BLaER1 treated with 17β-estradiol and CSF1 and Interleukin-3, amounts not matched to agents 10 nM and 100 nM (cell line): ENCODE measurements around the gene C19orf18.

Experiments
- H3K27ac ChIP-seq, 11 experiments: shearing (Covaris generic); formaldehyde crosslinking; 2 replicates each; pipeline ENCODE4 v1.8.1; 2022
- H3K27me3 ChIP-seq, 11 experiments: shearing (Covaris generic); formaldehyde crosslinking; 2 replicates each; pipeline ENCODE4 v1.8.1; 2022
- H3K36me3 ChIP-seq, 11 experiments: shearing (Covaris generic); formaldehyde crosslinking; 2 replicates each; pipeline ENCODE4 v1.8.1; 2022
- H3K4me1 ChIP-seq, 10 experiments: shearing (Covaris generic); formaldehyde crosslinking; 2 replicates each; pipeline ENCODE4 v1.8.1; 2022
- H3K4me2 ChIP-seq, 11 experiments: shearing (Covaris generic); formaldehyde crosslinking; 2 replicates each; pipeline ENCODE4 v1.8.1; 2022
- H3K4me3 ChIP-seq, 10 experiments: shearing (Covaris generic); formaldehyde crosslinking; 2 replicates each; pipeline ENCODE4 v1.8.1; 2022
- H3K9ac ChIP-seq, 11 experiments: shearing (Covaris generic); formaldehyde crosslinking; 2 replicates each; pipeline ENCODE4 v1.8.1; 2022
- H3K9me3 ChIP-seq, 11 experiments: shearing (Covaris generic); formaldehyde crosslinking; replicated peaks in 1 of 11; 2 replicates each; pipeline ENCODE4 v1.8.1; 2022
- H4K20me1 ChIP-seq, 11 experiments: shearing (Covaris generic); formaldehyde crosslinking; 2 replicates each; pipeline ENCODE4 v1.8.1; 2022
- Cebpa-rat ChIP-seq, 11 experiments: shearing (Covaris generic); IDR thresholded peaks; 2 replicates each; pipeline ENCODE4 v1.8.1; 2022

C19orf18 gene

DNA sequence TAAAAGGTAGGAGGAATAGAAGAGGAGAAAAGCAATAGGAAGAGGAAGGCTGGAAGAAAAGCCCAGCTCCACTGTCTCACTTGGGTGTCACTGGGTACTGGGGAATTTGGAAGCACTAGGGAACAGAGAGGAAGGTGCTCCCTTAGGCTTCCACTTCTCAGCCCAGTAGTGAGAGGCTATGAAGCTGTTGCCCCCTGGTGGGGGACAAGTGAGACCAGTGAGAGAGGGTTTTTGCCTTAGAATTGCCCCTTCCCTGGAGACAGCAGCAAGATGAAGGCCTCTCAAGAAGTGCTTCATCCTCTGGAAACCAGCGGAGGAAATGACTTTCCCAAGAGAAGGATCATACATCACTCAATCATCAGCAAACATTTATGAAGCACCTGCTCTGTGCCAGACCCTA lies 33.0 kb upstream of the C19orf18 start:
- Histone ChIP-seq H3K4me1 (peaks cover 28 to 39% (median 36%) of the 10 kb centered on the region in 10 experiments), H4K20me1 (peaks cover 0 to 8% (median 0%) of the 10 kb centered on the region in 11 experiments; a peak in 3 of 22 replicates), H3K4me2 (no peak overlapping the region), H3K36me3 (peaks cover 36 to 48% (median 45%) of the 10 kb centered on the region in 11 experiments), H3K27ac (no peak overlapping the region), H3K9ac (no peak overlapping the region), H3K27me3 (no peaks in the 10 kb centered on the region), H3K4me3 (no peak overlapping the region), H3K9me3 (peaks cover 26 to 66% (median 43%) of the 10 kb centered on the region in 11 experiments; a peak in 21 of 22 replicates)
- no peak for TF ChIP-seq Cebpa-rat (IDR thresholded peaks at IDR 0.05)

DNA sequence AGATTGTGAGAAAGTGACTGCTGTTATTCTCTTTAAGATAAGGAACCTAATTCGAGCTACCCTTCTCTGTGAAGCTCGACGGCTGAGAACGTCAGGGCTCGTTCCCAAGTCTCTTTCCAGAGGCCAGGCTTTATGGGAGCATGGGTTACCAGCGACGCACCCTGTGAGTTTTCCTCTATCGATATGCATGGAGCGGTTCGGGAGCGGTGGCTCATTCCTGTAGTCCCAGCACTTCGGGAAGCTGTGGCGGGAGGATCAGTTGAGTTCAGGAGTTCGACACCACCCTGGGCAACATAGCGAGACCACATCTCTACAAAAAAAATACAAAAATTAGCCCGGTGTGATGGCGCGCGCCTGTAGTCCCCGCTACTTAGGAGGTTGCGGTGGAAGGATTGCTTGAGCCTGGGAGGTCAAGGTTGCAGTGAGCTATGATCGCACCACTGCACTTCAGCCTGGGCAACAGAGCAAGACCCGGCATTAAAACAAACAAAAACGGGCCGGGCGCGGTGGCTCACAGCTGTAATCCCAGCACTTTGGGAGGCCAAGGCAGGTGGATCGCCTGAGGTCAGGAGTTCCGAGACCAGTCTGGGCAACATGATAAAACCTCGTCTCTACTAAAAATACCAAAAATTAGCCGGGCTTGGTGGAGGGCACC lies 29.0 kb upstream of the C19orf18 start:
- H3K27ac ChIP-seq, result peak overlapping the region; percentile 92 to 100 (median 96)
- TF ChIP-seq Cebpa-rat (IDR thresholded peaks at IDR 0.05), result no peak
- peaks cover 60 to 92% (median 75%) of the 10 kb centered on the region in 11 experiments for H3K9me3 ChIP-seq
- H4K20me1 ChIP-seq, result no peaks in the 10 kb centered on the region
- no peaks in the 10 kb centered on the region for H3K27me3 ChIP-seq
- peak overlapping the region; percentile 75 to 98 (median 86) for H3K4me3 ChIP-seq
- peak overlapping the region; percentile 72 to 96 (median 88) for H3K4me2 ChIP-seq
- peaks cover 26 to 37% (median 28%) of the 10 kb centered on the region in 10 experiments; a peak in 19 of 20 replicates for H3K4me1 ChIP-seq
- peaks cover 66 to 81% (median 76%) of the 10 kb centered on the region in 11 experiments for H3K36me3 ChIP-seq
- H3K9ac ChIP-seq, result peak overlapping the region; percentile 95 to 100 (median 98)

DNA sequence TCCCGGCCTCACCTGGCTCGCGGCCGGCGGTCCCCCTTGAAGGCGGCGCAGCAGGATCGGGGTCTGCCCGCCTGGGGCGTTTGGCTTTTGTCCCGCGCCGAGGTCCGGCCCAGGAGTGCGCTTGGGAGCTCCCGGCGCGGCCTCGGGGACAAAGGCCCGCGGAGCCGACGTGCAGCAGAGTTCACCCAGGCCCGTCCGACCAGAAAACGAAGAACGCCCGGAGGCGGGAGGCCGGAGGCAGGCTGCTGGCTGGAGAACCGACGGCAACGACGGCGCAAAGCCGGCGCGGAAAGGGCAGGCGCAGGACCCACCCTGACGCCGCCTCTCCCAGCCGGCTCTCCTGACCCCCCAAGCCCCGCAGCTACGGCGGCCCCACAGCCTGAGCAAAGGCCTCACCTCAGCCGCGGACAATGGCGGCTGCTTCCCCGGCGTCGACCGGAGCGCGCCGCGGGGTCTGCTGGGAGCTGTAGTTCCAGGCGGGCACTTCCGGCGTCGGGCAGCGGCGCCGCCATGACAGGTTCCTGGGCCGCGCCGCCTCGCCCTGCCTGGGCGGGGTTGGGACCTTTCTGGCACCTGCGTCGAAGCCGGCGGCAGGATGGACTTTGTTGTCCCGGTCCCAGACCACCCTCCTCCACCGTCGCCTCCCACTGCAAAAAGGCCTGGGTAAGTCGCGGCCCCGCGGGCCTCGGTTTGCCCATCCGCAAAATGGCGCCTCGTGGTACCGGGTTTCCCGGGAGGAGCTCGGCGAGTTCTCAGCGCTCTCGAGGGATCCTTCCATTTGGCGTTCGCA lies 28.2 kb upstream of the C19orf18 start, which contains the start of gene ZNF606:
ZNF606 (minus strand) TSS at position 437 of the 790 bp plus-strand sequence. CDS start 1,501 bp downstream, outside the sequence.
- Histone ChIP-seq H3K4me3 (peak within 1 kb of the TSS; percentile 75 to 98 (median 86)), H3K36me3 (peaks cover 73 to 86% (median 81%) of the 10 kb centered on the region in 11 experiments), H3K27me3 (no peaks in the 10 kb centered on the region), H3K9me3 (peaks cover 67 to 93% (median 83%) of the 10 kb centered on the region in 11 experiments), H3K9ac (peak within 1 kb of the TSS; percentile 95 to 100 (median 98)), H3K4me1 (peaks cover 21 to 34% (median 27%) of the 10 kb centered on the region in 10 experiments; a peak in 19 of 20 replicates), H3K4me2 (peak within 1 kb of the TSS; percentile 72 to 97 (median 88)), H4K20me1 (no peaks in the 10 kb centered on the region), H3K27ac (peak within 1 kb of the TSS; percentile 92 to 100 (median 96))
- no peak for TF ChIP-seq Cebpa-rat (IDR thresholded peaks at IDR 0.05)

DNA sequence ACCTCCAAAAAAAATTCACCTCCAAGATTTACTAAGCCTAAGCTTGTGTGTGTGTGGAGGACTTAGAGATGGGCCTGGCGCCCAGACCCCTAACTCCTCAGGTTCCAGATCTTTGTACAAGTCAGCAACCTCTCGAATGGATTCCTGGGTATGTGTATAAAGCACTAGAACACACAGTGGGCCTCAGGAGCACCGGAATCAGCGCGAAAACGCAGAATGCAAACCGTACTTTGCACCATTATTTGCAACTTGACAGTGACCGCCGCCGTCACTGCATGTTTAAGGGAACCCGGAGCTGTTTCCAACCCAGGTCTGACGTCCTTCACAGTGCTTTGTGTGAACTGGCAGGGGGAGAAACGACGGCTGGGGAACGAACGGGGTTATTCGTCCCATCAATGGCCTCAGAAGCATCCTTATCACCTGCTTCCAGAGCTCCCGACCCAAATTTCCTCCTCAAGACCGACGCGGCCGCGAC lies 27.6 kb upstream of the C19orf18 start:
- Histone ChIP-seq H3K36me3 (peaks cover 74 to 86% (median 81%) of the 10 kb centered on the region in 11 experiments), H3K27me3 (no peaks in the 10 kb centered on the region), H3K4me2 (peak overlapping the region; percentile 72 to 97 (median 88)), H3K9me3 (peaks cover 74 to 93% (median 86%) of the 10 kb centered on the region in 11 experiments), H3K9ac (peak overlapping the region; percentile 95 to 100 (median 98)), H3K4me1 (peaks cover 21 to 34% (median 27%) of the 10 kb centered on the region in 10 experiments; a peak in 19 of 20 replicates), H3K27ac (peak overlapping the region; percentile 92 to 100 (median 96)), H4K20me1 (no peaks in the 10 kb centered on the region), H3K4me3 (peak overlapping the region; percentile 75 to 98 (median 86))
- TF ChIP-seq Cebpa-rat (IDR thresholded peaks at IDR 0.05), result no peak; a peak in 1 of 22 replicates

DNA sequence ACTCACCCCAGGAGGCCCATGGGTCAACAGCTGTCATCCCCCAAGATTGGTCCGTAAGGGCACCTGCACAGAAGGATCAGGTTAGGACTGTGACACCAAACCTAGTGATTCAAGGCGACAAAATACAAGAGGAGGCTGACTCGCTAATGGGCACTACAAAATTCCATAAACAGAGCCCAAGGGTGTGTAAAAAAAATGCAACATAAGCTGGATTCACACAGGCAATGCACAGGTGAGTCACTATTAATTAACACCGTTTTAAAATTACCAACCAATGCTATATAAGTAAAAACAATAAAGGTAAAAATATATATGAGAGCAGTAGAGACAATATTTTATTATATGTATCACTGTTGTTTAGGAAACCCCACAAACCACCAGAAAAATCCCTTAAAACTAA lies 26.3 kb upstream of the C19orf18 start:
- H3K9ac ChIP-seq, result no peak overlapping the region
- no peaks in the 10 kb centered on the region for H4K20me1 ChIP-seq
- no peak for TF ChIP-seq Cebpa-rat (IDR thresholded peaks at IDR 0.05)
- H3K27ac ChIP-seq, result no peak overlapping the region; a peak in 1 of 22 replicates
- peaks cover 83 to 93% (median 89%) of the 10 kb centered on the region in 11 experiments for H3K9me3 ChIP-seq
- H3K4me2 ChIP-seq, result peak overlapping the region in 6 of 11 experiments; percentile 72 to 92 (median 86); a peak in 10 of 22 replicates
- peaks cover 21 to 34% (median 27%) of the 10 kb centered on the region in 10 experiments; a peak in 19 of 20 replicates for H3K4me1 ChIP-seq
- H3K4me3 ChIP-seq, result peak overlapping the region; percentile 75 to 98 (median 86); a peak in 16 of 20 replicates
- peaks cover 74 to 86% (median 81%) of the 10 kb centered on the region in 11 experiments for H3K36me3 ChIP-seq
- H3K27me3 ChIP-seq, result no peaks in the 10 kb centered on the region

DNA sequence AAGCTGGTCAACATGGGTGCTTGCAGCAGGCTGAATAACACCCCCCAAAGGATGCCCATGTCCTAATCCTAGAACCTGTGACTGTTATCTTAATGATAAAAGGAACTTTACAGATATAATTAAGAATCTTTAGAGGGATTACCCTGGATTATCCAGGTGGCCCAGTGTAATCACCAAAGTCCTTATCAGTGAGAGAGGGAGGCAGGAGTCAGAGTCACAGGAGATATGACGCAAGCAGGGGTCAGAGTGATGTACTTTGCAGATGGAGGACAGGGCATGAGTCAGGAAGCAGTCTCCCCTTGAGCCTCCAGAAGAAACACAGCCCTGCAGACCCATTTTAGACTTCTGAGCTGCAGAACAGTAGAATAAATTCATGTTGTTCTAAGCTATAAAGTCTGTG lies 18.5 kb upstream of the C19orf18 start:
- Histone ChIP-seq H3K27me3 (no peaks in the 10 kb centered on the region; a peak in 1 of 22 replicates), H3K9ac (no peak overlapping the region), H3K4me3 (peak overlapping the region in 4 of 10 experiments; percentile 7 to 44 (median 22); a peak in 6 of 20 replicates), H3K4me2 (no peak overlapping the region), H3K27ac (no peak overlapping the region), H3K9me3 (peaks cover 100% of the 10 kb centered on the region in 11 experiments), H3K36me3 (peaks cover 97 to 100% (median 100%) of the 10 kb centered on the region in 11 experiments), H4K20me1 (no peaks in the 10 kb centered on the region), H3K4me1 (no peaks in the 10 kb centered on the region)
- TF ChIP-seq Cebpa-rat (IDR thresholded peaks at IDR 0.05), result no peak

DNA sequence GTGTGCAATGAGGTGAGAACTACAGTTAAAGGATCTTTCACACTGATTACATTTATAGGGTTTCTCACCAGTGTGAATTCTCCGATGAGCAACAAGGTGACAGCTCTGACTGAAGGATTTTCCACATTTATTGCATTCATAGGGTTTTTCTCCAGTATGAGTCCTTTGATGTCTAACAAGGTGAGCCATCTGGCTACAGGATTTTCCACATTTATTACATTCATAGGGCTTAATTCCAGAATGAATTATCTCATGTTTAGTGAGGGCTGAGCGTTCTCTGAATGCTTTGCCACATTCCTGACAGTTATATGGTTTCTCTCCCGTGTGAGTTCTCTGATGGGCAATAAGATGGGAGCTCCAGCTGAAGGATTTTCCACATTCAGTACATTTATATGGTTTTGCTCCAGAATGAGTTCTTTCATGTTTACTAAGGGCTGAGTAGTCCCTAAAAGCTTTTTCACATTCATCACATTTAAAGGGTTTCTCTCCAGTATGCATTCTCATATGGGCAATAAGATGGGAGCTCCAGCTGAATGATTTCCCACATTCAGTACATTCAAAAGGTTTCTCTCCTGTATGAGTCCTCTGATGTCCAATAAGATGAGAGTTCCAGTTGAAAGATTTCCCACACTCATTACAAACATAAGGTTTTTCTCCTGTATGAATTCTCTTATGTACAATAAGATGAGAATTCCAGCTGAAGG lies 4.4 kb upstream of the C19orf18 start:
- H3K9me3 ChIP-seq, result peaks cover 100% of the 10 kb centered on the region in 11 experiments
- peak overlapping the region; percentile 9 to 53 (median 29); a peak in 9 of 20 replicates for H3K4me3 ChIP-seq
- H3K4me2 ChIP-seq, result no peak overlapping the region
- H3K4me1 ChIP-seq, result no peaks in the 10 kb centered on the region
- H3K27me3 ChIP-seq, result no peaks in the 10 kb centered on the region
- no peaks in the 10 kb centered on the region for H4K20me1 ChIP-seq
- peaks cover 100% of the 10 kb centered on the region in 11 experiments for H3K36me3 ChIP-seq
- no peak for TF ChIP-seq Cebpa-rat (IDR thresholded peaks at IDR 0.05)
- H3K9ac ChIP-seq, result no peak overlapping the region
- H3K27ac ChIP-seq, result no peak overlapping the region

DNA sequence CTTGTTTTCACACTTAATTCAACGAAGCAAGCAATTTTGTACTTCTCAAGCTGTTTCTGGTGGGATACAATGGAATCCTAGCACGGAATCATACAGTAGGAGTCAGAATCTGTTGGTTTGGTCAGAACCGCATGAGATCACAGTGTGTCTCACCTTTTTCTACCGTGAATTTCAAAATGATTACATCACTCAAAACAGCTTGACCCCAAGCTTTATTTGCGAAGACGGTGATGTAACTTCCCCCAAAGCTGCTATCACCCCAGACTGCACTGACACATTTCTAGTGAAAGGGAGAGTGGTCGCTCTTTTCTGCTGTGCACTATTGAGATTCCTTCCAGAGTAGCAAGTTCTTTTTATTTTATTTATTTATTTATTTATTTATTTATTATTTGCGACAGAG lies 9.6 kb downstream of the C19orf18 start:
- Histone ChIP-seq H4K20me1 (no peaks in the 10 kb centered on the region), H3K36me3 (peaks cover 46 to 97% (median 80%) of the 10 kb centered on the region in 11 experiments), H3K9me3 (peaks cover 99 to 100% (median 100%) of the 10 kb centered on the region in 11 experiments), H3K4me2 (no peak overlapping the region), H3K27me3 (no peaks in the 10 kb centered on the region), H3K9ac (no peak overlapping the region), H3K4me3 (peak overlapping the region in 4 of 10 experiments; percentile 7 to 19 (median 8); a peak in 2 of 20 replicates), H3K27ac (no peak overlapping the region; a peak in 1 of 22 replicates), H3K4me1 (peaks cover 0 to 5% (median 0%) of the 10 kb centered on the region in 10 experiments; a peak in 3 of 20 replicates)
- 0 out of 22 replicates have a peak, but pooled peaks of 1 of the 11 experiments have one; percentile 7 for TF ChIP-seq Cebpa-rat (IDR thresholded peaks at IDR 0.05)
